ENCODE results near the gene KANK3. TPM values are rescaled to one million over a fixed set of nuclear protein-coding genes. Genes with fewer than 3 reads are reported as not detected.
"Not testable (repeated sequence)": the region's sequence is repeated elsewhere in the genome, so short reads cannot be mapped to it uniquely, and the experiment has no call there.

Gene KANK3
- total and polyA plus RNA-seq, 9 donors: 9.4 to 18.9 (median 12.4) TPM

DNA sequence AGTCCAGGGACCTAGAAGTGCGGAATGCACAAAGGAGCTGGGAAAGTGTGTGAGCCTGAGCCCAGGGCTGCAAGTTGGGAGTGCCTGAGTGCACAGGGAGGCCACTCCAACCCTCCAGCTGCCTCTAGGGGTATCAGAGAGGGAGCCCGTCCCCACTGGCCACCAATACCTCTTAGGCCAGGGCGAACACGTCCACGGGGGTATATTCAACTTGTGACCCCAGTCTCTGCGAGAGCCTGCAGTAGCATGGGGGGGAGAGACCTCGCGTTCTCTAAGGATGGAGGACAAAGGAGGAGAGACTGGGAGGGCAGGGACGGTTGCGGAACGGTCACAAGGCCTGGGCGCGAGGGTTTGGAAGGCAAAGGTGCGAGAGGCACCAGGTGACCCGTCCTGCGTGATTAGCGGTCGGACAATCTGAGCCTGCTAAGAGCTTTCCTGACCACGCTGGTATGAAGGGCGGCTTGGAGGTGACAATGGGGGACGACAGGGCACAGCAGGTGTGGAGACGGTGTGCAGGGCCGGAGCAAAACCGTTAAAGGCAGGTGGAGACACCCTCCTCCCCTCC, 35.6 kb downstream of the KANK3 start:
- H3K4me1 ChIP-seq (ENCODE audit: control insufficient read depth, insufficient read depth, low read length): peaks cover 38% of the 10 kb centered on the region
- DNase-seq: no peak
- H3K4me3 ChIP-seq (ENCODE audit: low read length): peak overlapping the region; percentile 51
- H3K36me3 ChIP-seq (ENCODE audit: control insufficient read depth, insufficient read depth, low read length): peaks cover 34% of the 10 kb centered on the region
- no peaks in the 10 kb centered on the region for H3K9me3 ChIP-seq (replicated peaks; ENCODE audit: control insufficient read depth, low read depth, low read length)
- peaks cover 3% of the 10 kb centered on the region for H3K27me3 ChIP-seq (ENCODE audit: control insufficient read depth, insufficient read depth, low read length)
- no peak overlapping the region for H3K27ac ChIP-seq (ENCODE audit: low read length)
- 5% methylated on average over 17 of the region's 24 CpGs for WGBS (ENCODE audit: insufficient coverage)

DNA sequence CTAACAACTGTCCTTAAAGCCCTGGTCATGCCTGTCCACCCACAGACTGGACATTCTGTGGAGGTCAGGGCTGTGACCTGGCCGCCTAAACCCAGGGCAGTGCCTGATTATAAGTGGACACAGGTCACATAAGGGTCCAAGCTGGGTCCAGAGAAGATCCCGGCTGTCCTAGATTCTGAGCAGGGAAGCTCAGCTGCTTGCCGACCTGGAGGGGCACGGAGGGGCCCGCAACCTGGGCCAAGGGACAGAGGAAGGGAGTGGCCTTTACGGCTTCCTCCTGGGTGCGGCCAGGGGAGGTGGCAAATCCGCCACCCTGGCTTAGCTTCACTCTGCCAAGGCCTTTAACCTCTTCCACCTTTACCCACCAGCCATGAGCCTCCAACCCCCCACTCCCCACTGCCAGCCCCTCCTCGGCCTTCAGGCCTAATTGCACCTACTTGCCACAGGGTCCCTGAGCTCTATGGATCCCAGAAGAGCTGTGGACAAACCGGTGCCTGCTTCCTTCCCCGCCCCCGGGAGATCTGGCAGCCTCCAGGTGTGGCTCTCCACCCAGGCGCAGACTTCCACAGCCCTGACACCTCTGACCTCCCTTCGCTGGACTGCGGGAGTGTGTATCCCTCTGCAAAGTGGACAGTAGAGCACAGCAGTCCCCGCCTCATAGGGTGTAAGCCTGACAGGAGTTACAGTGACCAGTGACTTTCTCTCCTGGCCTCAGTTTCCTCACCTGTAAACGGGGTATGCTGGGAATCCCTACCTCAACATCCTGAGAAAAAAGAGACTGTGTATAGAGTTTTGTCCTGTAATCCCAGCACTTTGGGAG, 36.6 kb downstream of the KANK3 start:
- H3K36me3 ChIP-seq (ENCODE audit: control insufficient read depth, insufficient read depth, low read length): peaks cover 28% of the 10 kb centered on the region
- no peak for DNase-seq
- peaks cover 3% of the 10 kb centered on the region for H3K27me3 ChIP-seq (ENCODE audit: control insufficient read depth, insufficient read depth, low read length)
- H3K4me1 ChIP-seq (ENCODE audit: control insufficient read depth, insufficient read depth, low read length): peaks cover 29% of the 10 kb centered on the region
- no peaks in the 10 kb centered on the region for H3K9me3 ChIP-seq (replicated peaks; ENCODE audit: control insufficient read depth, low read depth, low read length)
- 74% methylated on average over 8 of the region's 17 CpGs for WGBS (ENCODE audit: insufficient coverage)
- H3K27ac ChIP-seq (ENCODE audit: low read length): no peak overlapping the region
- H3K4me3 ChIP-seq (ENCODE audit: low read length): no peak overlapping the region

DNA sequence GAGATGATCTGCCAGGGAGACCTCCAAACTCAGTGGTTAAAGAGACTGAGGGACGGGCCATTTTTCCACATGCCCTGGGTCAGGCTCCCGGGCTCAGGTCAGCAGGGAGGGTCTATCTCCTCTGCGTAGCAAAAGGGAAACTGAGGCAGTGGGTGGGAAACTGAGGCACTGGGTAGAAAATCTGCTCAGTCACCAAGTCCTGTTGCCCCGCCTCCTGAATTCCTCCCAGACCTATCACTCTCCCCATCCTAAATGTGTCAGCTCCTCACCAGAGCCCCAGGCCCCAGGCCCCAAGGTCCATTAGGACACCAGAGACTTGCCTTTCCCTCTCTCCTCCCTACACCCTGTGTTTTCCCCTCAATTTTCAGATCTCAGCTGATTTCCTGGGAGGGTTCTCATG, 37.3 kb downstream of the KANK3 start:
- Histone ChIP-seq H3K4me1 (ENCODE audit: control insufficient read depth, insufficient read depth, low read length) (peaks cover 27% of the 10 kb centered on the region), H3K9me3 (replicated peaks; ENCODE audit: control insufficient read depth, low read depth, low read length) (no peaks in the 10 kb centered on the region), H3K36me3 (ENCODE audit: control insufficient read depth, insufficient read depth, low read length) (peaks cover 22% of the 10 kb centered on the region), H3K27me3 (ENCODE audit: control insufficient read depth, insufficient read depth, low read length) (peaks cover 3% of the 10 kb centered on the region), H3K4me3 (ENCODE audit: low read length) (no peak overlapping the region), H3K27ac (ENCODE audit: low read length) (no peak overlapping the region)
- WGBS (ENCODE audit: insufficient coverage): 57% methylated on average over 2 of the region's 4 CpGs
- DNase-seq: no peak

DNA sequence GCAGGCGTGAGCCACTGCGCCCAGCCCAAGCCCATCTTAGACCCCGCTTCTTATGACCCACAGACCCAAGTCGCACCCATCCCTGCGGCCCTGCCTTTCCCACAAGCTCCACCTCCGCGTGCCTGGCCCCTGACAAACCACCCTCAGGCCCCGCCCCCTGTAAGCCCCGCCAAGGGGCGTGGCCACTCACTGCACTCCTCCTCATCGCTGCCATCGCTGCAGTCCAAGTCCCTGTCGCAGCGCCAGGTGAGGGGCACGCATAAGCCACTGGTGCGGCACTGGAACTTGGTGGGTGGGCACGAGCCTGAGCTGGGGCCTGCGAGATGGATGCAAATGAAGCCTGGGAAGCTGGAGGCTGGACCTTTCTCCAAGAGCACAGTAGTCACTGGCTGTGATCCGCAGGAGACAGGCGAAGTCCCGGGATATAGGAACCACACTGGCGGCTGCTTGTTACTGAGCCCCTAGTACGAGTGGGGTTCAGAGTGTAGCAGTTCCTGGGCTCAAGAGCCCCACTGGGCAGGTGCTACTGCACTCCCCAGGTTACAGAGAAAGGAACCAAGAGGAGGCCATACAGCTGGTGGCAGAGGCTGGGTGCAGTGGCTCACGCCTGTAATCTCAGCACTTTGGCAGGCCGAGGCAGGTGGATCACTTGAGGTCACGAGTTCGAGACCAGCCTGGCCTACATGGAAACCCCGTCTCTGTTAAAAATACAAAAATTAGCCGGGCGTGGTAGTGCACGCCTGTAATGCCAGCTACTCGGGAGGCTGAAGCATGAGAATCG, 38.0 kb downstream of the KANK3 start:
- peaks cover 3% of the 10 kb centered on the region for H3K27me3 ChIP-seq (ENCODE audit: control insufficient read depth, insufficient read depth, low read length)
- no peak for DNase-seq
- WGBS (ENCODE audit: insufficient coverage): 76% methylated on average over 33 of the region's 33 CpGs

DNA sequence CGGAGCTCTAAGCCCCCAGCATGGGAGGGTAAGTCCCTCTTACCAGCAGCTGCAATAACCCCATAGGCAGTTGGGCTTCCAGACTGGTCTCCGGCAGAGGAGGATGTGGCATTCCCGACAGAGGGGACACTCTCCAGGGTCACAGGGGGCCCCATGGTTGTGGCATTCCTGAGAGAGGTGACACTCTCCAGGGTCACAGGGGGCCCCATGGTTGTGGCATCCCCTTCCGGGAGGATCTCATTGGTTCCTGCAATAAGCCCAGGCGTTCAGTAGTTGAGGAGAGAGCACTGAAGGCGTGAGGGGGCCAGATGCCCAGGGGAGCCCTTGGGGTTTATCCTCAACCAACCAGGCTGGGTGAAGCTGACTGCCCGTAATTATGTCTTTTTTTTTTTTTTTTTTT, 40.3 kb downstream of the KANK3 start:
- no peak overlapping the region for H3K4me3 ChIP-seq (ENCODE audit: low read length)
- no peaks in the 10 kb centered on the region for H3K9me3 ChIP-seq (replicated peaks; ENCODE audit: control insufficient read depth, low read depth, low read length)
- WGBS (ENCODE audit: insufficient coverage): 63% methylated on average over 2 of the region's 7 CpGs
- H3K27ac ChIP-seq (ENCODE audit: low read length): no peak overlapping the region
- peaks cover 15% of the 10 kb centered on the region for H3K4me1 ChIP-seq (ENCODE audit: control insufficient read depth, insufficient read depth, low read length)
- peaks cover 1% of the 10 kb centered on the region for H3K27me3 ChIP-seq (ENCODE audit: control insufficient read depth, insufficient read depth, low read length)
- H3K36me3 ChIP-seq (ENCODE audit: control insufficient read depth, insufficient read depth, low read length): peaks cover 8% of the 10 kb centered on the region
- DNase-seq: no peak

More for the DNA sequence above, 38.0 kb downstream of the KANK3 start:
- H3K4me3 ChIP-seq (ENCODE audit: low read length): no peak overlapping the region
- no peaks in the 10 kb centered on the region for H3K9me3 ChIP-seq (replicated peaks; ENCODE audit: control insufficient read depth, low read depth, low read length)
- H3K36me3 ChIP-seq (ENCODE audit: control insufficient read depth, insufficient read depth, low read length): peaks cover 14% of the 10 kb centered on the region
- H3K27ac ChIP-seq (ENCODE audit: low read length): no peak overlapping the region
- peaks cover 27% of the 10 kb centered on the region for H3K4me1 ChIP-seq (ENCODE audit: control insufficient read depth, insufficient read depth, low read length)

DNA sequence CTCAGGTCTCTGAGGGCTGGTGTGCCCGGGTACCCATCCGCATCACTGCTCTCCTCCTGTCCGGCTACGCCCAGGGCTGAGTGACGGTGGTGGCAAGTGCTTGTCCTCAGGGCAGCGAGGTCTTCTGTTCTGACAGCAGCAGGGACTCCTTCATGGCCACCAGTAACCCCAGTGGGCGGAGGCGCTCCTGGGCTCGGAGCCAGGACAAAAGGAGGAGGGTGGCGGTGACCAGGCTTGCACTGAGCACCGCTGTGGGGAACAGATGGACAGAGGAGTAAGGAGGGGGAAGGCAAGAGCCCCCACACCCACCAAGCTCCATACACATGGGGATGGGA, 40.7 kb downstream of the KANK3 start:
- Histone ChIP-seq H3K9me3 (replicated peaks; ENCODE audit: control insufficient read depth, low read depth, low read length) (no peaks in the 10 kb centered on the region), H3K4me3 (ENCODE audit: low read length) (no peak overlapping the region), H3K4me1 (ENCODE audit: control insufficient read depth, insufficient read depth, low read length) (peaks cover 11% of the 10 kb centered on the region), H3K27me3 (ENCODE audit: control insufficient read depth, insufficient read depth, low read length) (no peaks in the 10 kb centered on the region), H3K27ac (ENCODE audit: low read length) (no peak overlapping the region), H3K36me3 (ENCODE audit: control insufficient read depth, insufficient read depth, low read length) (peaks cover 8% of the 10 kb centered on the region)
- WGBS (ENCODE audit: insufficient coverage): 80% methylated on average over 5 of the region's 11 CpGs
- no peak for DNase-seq

DNA sequence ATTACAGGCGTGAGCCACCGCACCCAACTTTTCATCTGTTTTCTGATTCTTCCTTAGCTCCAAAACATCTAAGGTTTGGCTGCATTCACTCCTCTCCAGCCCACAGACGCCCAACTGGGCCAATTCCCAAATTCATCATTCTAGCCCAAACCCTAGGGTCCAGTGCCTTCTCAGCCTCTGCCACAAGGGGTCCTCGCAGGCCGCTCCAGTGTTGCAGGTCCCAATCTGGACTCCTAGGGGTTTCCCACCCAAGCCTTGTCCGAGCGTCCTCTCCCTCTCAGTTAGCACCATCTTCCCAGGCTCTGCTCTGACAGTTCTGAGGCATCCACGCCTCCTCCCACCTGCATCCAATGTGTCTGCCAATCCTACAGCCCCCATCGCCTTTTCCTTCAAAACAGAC, 51.7 kb downstream of the KANK3 start:
- H3K27me3 ChIP-seq (ENCODE audit: control insufficient read depth, insufficient read depth, low read length); H3K4me1 ChIP-seq (ENCODE audit: control insufficient read depth, insufficient read depth, low read length); H3K4me3 ChIP-seq (ENCODE audit: low read length); DNase-seq; H3K27ac ChIP-seq (ENCODE audit: low read length); H3K9me3 ChIP-seq (replicated peaks; ENCODE audit: control insufficient read depth, low read depth, low read length); H3K36me3 ChIP-seq (ENCODE audit: control insufficient read depth, insufficient read depth, low read length): not testable (repeated sequence)
- no CpG with 5 or more reads among the region's 9 CpGs for WGBS (ENCODE audit: insufficient coverage)

DNA sequence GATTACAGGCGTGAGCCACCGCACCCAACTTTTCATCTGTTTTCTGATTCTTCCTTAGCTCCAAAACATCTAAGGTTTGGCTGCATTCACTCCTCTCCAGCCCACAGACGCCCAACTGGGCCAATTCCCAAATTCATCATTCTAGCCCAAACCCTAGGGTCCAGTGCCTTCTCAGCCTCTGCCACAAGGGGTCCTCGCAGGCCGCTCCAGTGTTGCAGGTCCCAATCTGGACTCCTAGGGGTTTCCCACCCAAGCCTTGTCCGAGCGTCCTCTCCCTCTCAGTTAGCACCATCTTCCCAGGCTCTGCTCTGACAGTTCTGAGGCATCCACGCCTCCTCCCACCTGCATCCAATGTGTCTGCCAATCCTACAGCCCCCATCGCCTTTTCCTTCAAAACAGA, 66.6 kb downstream of the KANK3 start:
- H3K27me3 ChIP-seq (ENCODE audit: control insufficient read depth, insufficient read depth, low read length); H3K27ac ChIP-seq (ENCODE audit: low read length); H3K4me1 ChIP-seq (ENCODE audit: control insufficient read depth, insufficient read depth, low read length); H3K36me3 ChIP-seq (ENCODE audit: control insufficient read depth, insufficient read depth, low read length); H3K9me3 ChIP-seq (replicated peaks; ENCODE audit: control insufficient read depth, low read depth, low read length); DNase-seq; H3K4me3 ChIP-seq (ENCODE audit: low read length): not testable (repeated sequence)
- no CpG with 5 or more reads among the region's 9 CpGs for WGBS (ENCODE audit: insufficient coverage)

Measured in muscle of leg (tissue), 11 donors.